Activated CD8-positive, alpha-beta T cell treated with anti-CD3 and anti-CD28 coated beads for 36 hours (primary cell): Measurements from ENCODE around the gene TUBGCP3. TPM values are rescaled to one million over a fixed set of nuclear protein-coding genes. Genes with fewer than 3 reads are reported as not detected.
A peak's percentile ranks its signal among the peaks of the same experiment; 100 is the strongest.

Experiments
- ATAC-seq: fragments of 200-7000 bp; cut with Tn5 transposase; one replicate; pipeline ENCODE4 v1.10.0; 2021; ENCODE audit warnings: mild to moderate bottlenecking, moderate library complexity
- CTCF ChIA-PET: fragments of 350-600 bp; sonication (Branson Sonifier 250); formaldehyde crosslinking; loops from one replicate; lab custom pipeline; 2021; ENCODE audit warnings: antibody characterized with exemption; lab: Charles Lee
- POLR2A ChIA-PET: fragments of 350-600 bp; sonication (Branson Sonifier 250); formaldehyde crosslinking; loops from one replicate; lab custom pipeline; 2021; ENCODE audit warnings: antibody characterized with exemption; lab: Charles Lee
- DNase-seq: peaks from one replicate; pipeline ENCODE4 v3.0.0-alpha.2; 2020
- H3K27ac Mint-ChIP-seq: one replicate; pipeline ENCODE4 v1.8.0; 2021; ENCODE audit warnings: mild to moderate bottlenecking, mixed read lengths
- H3K27me3 Mint-ChIP-seq: one replicate; pipeline ENCODE4 v1.8.0; 2021; ENCODE audit warnings: mixed read lengths
- H3K36me3 Mint-ChIP-seq: one replicate; pipeline ENCODE4 v1.8.0; 2021; ENCODE audit warnings: low read depth, mixed read lengths
- H3K4me1 Mint-ChIP-seq: one replicate; pipeline ENCODE4 v1.8.0; 2021; ENCODE audit warnings: low read depth, mixed read lengths
- H3K4me3 Mint-ChIP-seq: one replicate; pipeline ENCODE4 v1.8.0; 2021; ENCODE audit warnings: mild to moderate bottlenecking, moderate library complexity, mixed read lengths
- H3K9me3 Mint-ChIP-seq: one replicate; pipeline ENCODE4 v1.8.0; 2021; ENCODE audit warnings: mixed read lengths
- intact Hi-C: fragments of 100-400 bp; cut with micrococcal nuclease; formaldehyde crosslinking; loops from one replicate; pipeline ENCODE4 v1.10.0; 2022
- total RNA-seq, 2 experiments: library from RNA; stranded (reverse); gene quantifications; one replicate each; pipeline ENCODE4 v1.2.3, GENCODE V29; 2021
- TF ChIP-seq, protein P1 (sequence below): fragments of 200-600 bp; IDR thresholded peaks from one replicate; pipeline ENCODE4 v1.8.0; 2022; ENCODE audit warnings: antibody characterized with exemption, mild to moderate bottlenecking

TUBGCP3 gene
- total RNA-seq, 2 experiments from 2014 or later, result 51.6 to 57.1 TPM

DNA sequence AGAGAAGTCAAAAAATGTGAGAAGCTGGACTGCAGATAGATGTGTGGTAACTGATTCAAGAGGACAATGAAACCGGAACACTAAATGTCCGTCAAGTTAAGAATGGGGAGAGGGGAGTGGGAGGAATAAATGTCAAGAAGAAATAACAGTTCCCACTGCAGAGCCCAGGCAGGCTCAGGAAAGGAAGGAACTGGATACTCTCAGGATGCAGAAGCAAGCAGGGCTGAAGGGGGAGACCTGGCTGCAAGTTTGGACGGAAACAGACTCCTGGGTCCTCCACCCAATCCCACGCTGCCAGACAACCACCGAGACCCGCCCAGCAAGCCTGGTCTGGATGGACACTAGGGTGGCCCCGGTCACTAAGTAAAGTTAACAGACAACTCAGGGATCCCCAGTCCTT, 18.1 kb downstream of the TUBGCP3 start:
- no peaks in the 10 kb centered on the region for H3K27me3 Mint-ChIP-seq
- H3K4me3 Mint-ChIP-seq, result no peak overlapping the region
- H3K36me3 Mint-ChIP-seq, result peaks cover 23% of the 10 kb centered on the region
- CTCF ChIA-PET, result interaction anchor here (1.1 kb wide), 1 partner anchor 37 kb away, joined by 7 read pairs; no protein-coding TSS in a partner anchor
- peaks cover 46% of the 10 kb centered on the region for H3K4me1 Mint-ChIP-seq
- TF ChIP-seq, protein P1, sequence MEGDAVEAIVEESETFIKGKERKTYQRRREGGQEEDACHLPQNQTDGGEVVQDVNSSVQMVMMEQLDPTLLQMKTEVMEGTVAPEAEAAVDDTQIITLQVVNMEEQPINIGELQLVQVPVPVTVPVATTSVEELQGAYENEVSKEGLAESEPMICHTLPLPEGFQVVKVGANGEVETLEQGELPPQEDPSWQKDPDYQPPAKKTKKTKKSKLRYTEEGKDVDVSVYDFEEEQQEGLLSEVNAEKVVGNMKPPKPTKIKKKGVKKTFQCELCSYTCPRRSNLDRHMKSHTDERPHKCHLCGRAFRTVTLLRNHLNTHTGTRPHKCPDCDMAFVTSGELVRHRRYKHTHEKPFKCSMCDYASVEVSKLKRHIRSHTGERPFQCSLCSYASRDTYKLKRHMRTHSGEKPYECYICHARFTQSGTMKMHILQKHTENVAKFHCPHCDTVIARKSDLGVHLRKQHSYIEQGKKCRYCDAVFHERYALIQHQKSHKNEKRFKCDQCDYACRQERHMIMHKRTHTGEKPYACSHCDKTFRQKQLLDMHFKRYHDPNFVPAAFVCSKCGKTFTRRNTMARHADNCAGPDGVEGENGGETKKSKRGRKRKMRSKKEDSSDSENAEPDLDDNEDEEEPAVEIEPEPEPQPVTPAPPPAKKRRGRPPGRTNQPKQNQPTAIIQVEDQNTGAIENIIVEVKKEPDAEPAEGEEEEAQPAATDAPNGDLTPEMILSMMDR, result no peak
- POLR2A ChIA-PET, result interaction anchor here (1.3 kb wide), 1 partner anchor 14 kb away, joined by 8 read pairs; no protein-coding TSS in a partner anchor
- DNase-seq (no peak), ATAC-seq (no peak)
- H3K27ac Mint-ChIP-seq, result peak overlapping the region; percentile 5
- intact Hi-C loops, result no loop called here
- H3K9me3 Mint-ChIP-seq, result no peaks in the 10 kb centered on the region

DNA sequence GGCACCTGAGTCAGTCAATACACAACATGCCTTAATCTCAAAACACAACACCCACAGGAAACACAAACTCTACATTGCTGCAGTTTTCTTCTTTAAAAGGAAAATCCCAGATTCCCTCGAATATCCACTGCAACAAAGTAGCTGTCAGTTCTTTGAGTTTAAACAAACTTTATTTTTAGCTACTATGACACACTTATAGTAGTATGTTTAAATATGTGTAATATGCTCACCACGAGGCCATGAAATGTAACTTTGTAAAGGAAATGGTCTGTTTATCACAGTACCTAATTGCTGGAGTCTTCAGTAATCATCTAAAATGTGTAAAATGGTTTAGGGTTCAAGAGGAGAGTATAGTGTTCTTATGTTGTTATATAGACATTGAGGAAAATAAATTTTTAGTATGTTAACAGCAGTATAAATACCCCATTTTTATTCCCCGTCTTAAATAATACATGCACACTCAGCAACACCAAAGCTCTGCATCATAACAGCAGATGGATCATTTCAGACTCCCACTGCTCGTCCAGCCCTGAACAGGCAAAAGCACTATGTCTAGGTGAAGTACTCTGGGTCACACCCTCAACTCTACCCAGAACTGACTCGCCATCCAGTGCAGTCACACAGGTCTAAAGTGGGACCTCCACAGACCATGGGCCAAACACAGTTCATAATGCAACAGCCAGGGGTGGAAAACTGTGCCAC, 20.6 kb downstream of the TUBGCP3 start:
- Mint-ChIP-seq H3K27ac (no peak overlapping the region), H3K27me3 (no peaks in the 10 kb centered on the region), H3K4me1 (peaks cover 27% of the 10 kb centered on the region), H3K9me3 (no peaks in the 10 kb centered on the region), H3K36me3 (peaks cover 39% of the 10 kb centered on the region), H3K4me3 (no peak overlapping the region)
- ChIA-PET POLR2A (no interaction called here), CTCF (no interaction called here)
- ATAC-seq (no peak), DNase-seq (no peak)
- TF ChIP-seq, protein P1, result no peak
- intact Hi-C loops, result no loop called here

DNA sequence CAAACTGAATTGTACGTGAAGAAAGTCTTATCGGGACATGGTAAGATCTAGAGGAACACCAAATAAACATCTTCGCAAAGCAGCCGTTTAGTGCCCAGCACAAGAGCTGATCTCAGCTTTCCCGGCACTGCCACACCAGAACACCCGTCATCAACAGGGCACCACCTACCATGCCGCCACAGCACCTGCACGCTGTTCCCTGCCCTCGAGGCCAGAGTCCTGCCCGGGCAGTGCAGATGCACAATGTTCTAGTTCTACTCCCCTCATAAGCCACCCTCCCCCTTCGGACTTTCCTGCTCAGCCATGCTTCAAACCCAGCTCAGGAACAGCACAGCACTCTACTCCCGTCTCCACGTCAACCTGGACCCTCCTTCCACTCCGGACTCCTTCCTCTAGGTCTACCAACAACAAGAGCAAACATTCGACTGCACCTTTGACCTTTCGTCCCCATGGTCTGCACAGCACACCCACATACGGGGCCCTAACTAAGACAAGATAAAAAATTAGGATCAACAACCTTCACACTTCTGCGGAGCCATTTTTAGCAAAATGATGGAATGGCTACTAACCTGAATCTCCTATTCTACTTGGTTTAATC, 25.1 kb downstream of the TUBGCP3 start:
- H3K36me3 Mint-ChIP-seq, result peaks cover 45% of the 10 kb centered on the region
- no peaks in the 10 kb centered on the region for H3K27me3 Mint-ChIP-seq
- H3K27ac Mint-ChIP-seq, result no peak overlapping the region
- intact Hi-C loops, result no loop called here
- DNase-seq, result no peak
- POLR2A ChIA-PET, result no interaction called here
- TF ChIP-seq, protein P1, result no peak
- no peak overlapping the region for H3K4me3 Mint-ChIP-seq
- H3K4me1 Mint-ChIP-seq, result peaks cover 2% of the 10 kb centered on the region
- no peaks in the 10 kb centered on the region for H3K9me3 Mint-ChIP-seq
- no peak for ATAC-seq
- CTCF ChIA-PET, result no interaction called here

DNA sequence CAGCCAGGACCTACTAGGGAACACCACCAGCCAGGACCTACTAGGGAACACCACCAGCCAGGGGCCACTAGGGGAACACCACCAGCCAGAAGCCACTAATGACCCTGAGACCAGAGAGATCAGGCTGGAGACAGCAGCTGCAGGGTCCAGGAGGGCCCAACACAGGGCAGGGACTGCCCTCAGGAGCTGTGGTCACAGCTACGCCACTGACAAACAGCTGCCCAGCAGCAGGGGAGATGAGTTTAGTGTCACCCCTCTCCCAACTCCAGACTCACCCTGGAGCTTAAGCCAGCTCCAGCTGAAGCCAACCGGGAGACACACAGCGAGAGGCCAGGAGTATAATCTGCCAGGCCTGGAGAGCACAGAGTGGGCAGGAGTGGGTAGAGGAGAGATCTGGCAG, 25.7 kb downstream of the TUBGCP3 start:
- Mint-ChIP-seq H3K9me3 (no peaks in the 10 kb centered on the region), H3K36me3 (peaks cover 46% of the 10 kb centered on the region), H3K27ac (no peak overlapping the region), H3K4me3 (no peak overlapping the region), H3K27me3 (no peaks in the 10 kb centered on the region), H3K4me1 (peaks cover 2% of the 10 kb centered on the region)
- TF ChIP-seq, protein P1, result no peak
- CTCF ChIA-PET, result interaction anchor here (1.0 kb wide), 1 partner anchor 43 kb away, joined by 3 read pairs; no protein-coding TSS in a partner anchor
- intact Hi-C loops, result no loop called here
- ATAC-seq (no peak), DNase-seq (no peak)
- POLR2A ChIA-PET, result interaction anchor here (0.6 kb wide), 1 partner anchor 19 kb away, joined by 3 read pairs; no protein-coding TSS in a partner anchor

DNA sequence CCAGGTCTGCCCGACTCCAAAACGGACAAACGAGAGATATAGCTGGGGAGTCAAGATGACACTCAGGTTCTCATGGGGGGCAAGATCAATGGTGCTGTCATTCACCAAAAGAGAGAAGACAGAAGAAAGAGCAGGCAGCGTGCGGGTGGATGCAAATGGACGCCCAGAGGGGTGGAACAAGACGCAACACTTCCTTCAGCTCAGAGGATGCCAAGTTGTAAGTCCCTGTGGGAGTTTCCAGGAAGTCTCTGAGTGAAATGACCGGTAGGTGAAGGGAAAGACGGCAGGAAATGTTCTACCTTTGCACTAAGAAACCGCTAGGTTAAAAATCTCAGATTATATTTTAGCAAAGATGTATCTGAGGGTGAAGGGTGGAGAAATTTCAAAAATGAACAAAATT, 26.5 kb downstream of the TUBGCP3 start:
- no peak for ATAC-seq
- ChIA-PET CTCF (interaction anchor here (0.6 to 1.0 kb wide), 2 partner anchors 11 to 44 kb away, joined by 3 read pairs; no protein-coding TSS in a partner anchor), POLR2A (interaction anchor here (1.1 kb wide), 1 partner anchor 26 kb away, joined by 3 read pairs; the partner anchor contains the start of gene TUBGCP3)

More for the DNA sequence above, 26.5 kb downstream of the TUBGCP3 start:
- Mint-ChIP-seq H3K4me1 (peaks cover 2% of the 10 kb centered on the region), H3K9me3 (no peaks in the 10 kb centered on the region), H3K36me3 (peaks cover 42% of the 10 kb centered on the region), H3K27ac (no peak overlapping the region), H3K27me3 (no peaks in the 10 kb centered on the region), H3K4me3 (no peak overlapping the region)
- intact Hi-C loops, result no loop called here
- TF ChIP-seq, protein P1, result no peak
- no peak for DNase-seq
